Immature natural killer cell (primary cell): ENCODE measurements around the gene FARP2. TPM values are rescaled to one million over a fixed set of nuclear protein-coding genes. Genes with fewer than 3 reads are reported as not detected.

Source experiments
- DNase-seq, 3 donors: peaks; one replicate each; pipeline ENCODE4 v3.0.0; 2022; ENCODE audit warnings: mixed read lengths in 1 of 3
- H3K27ac Mint-ChIP-seq, 6 donors: one replicate each; pipeline ENCODE4 v1.8.0; 2020; ENCODE audit warnings: mixed read lengths in 6 of 6, mild to moderate bottlenecking in 5 of 6, inconsistent platforms in 4 of 6, moderate library complexity in 3 of 6
- H3K27me3 Mint-ChIP-seq, 3 donors: one replicate each; pipeline ENCODE4 v1.8.0; 2020 to 2021; ENCODE audit warnings: low read depth in 3 of 3, mild to moderate bottlenecking in 3 of 3, mixed read lengths in 3 of 3, moderate library complexity in 3 of 3, inconsistent platforms in 1 of 3
- H3K36me3 Mint-ChIP-seq, 3 donors: one replicate each; pipeline ENCODE4 v1.8.0; 2020; ENCODE audit warnings: mixed read lengths in 3 of 3, inconsistent platforms in 2 of 3, mild to moderate bottlenecking in 2 of 3
- H3K4me1 Mint-ChIP-seq, 2 donors: one replicate each; pipeline ENCODE4 v1.8.0; 2020; ENCODE audit warnings: inconsistent platforms in 2 of 2, mild to moderate bottlenecking in 2 of 2, mixed read lengths in 2 of 2, moderate library complexity in 1 of 2
- H3K4me3 Mint-ChIP-seq, 5 donors: one replicate each; pipeline ENCODE4 v1.8.0; 2020; ENCODE audit warnings: mild to moderate bottlenecking in 5 of 5, mixed read lengths in 5 of 5, inconsistent platforms in 3 of 5, moderate library complexity in 3 of 5
- H3K9me3 Mint-ChIP-seq, 6 donors: one replicate each; pipeline ENCODE4 v1.8.0; 2020; ENCODE audit warnings: mild to moderate bottlenecking in 6 of 6, mixed read lengths in 6 of 6, inconsistent platforms in 4 of 6, moderate library complexity in 3 of 6
- polyA plus RNA-seq, 3 donors: library from polyadenylated mRNA; unstranded; fragments of 300-500 nt; fragmentation: Illumina TruSeq; gene quantifications; one replicate each; pipeline ENCODE4 v1.2.3, GENCODE V29; 2021

The FARP2 gene, protein sequence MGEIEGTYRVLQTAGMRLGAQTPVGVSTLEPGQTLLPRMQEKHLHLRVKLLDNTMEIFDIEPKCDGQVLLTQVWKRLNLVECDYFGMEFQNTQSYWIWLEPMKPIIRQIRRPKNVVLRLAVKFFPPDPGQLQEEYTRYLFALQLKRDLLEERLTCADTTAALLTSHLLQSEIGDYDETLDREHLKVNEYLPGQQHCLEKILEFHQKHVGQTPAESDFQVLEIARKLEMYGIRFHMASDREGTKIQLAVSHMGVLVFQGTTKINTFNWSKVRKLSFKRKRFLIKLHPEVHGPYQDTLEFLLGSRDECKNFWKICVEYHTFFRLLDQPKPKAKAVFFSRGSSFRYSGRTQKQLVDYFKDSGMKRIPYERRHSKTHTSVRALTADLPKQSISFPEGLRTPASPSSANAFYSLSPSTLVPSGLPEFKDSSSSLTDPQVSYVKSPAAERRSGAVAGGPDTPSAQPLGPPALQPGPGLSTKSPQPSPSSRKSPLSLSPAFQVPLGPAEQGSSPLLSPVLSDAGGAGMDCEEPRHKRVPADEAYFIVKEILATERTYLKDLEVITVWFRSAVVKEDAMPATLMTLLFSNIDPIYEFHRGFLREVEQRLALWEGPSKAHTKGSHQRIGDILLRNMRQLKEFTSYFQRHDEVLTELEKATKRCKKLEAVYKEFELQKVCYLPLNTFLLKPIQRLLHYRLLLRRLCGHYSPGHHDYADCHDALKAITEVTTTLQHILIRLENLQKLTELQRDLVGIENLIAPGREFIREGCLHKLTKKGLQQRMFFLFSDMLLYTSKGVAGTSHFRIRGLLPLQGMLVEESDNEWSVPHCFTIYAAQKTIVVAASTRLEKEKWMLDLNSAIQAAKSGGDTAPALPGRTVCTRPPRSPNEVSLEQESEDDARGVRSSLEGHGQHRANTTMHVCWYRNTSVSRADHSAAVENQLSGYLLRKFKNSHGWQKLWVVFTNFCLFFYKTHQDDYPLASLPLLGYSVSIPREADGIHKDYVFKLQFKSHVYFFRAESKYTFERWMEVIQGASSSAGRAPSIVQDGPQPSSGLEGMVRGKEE
- polyA plus RNA-seq = 1 to 10 TPM; 5.3 to 8.3 (median 8.2) TPM

GRCh38 chr2:241355983-241356870 is at the start of gene FARP2:
FARP2 (plus strand) TSS chr2:241356285; CDS start chr2:241373108, 16,823 bp downstream.
- Mint-ChIP-seq H3K4me3 (peak within 1 kb of the TSS; percentile 87 to 92 (median 90)), H3K27me3 (peaks cover 0 to 4% (median 3%) of the 10 kb centered on the region in 3 donors), H3K9me3 (no peaks in the 10 kb centered on the region), H3K4me1 (peaks cover 10 to 11% of the 10 kb centered on the region in 2 donors), H3K27ac (peak within 1 kb of the TSS; percentile 70 to 97 (median 91)), H3K36me3 (peaks cover 9 to 16% (median 14%) of the 10 kb centered on the region in 3 donors)
- DNase-seq = peak; percentile 94 to 98 (median 97)

- Mint-ChIP-seq H3K27me3 (peaks cover 2 to 6% (median 5%) of the 10 kb centered on the region in 3 donors), H3K4me3 (no peak overlapping the region), H3K9me3 (no peaks in the 10 kb centered on the region), H3K36me3 (no peaks in the 10 kb centered on the region), H3K27ac (peak overlapping the region in 2 of 6 donors; percentile 7 to 17), H3K4me1 (peaks cover 69 to 85% of the 10 kb centered on the region in 2 donors)
- DNase-seq = no peak
Measured at GRCh38 chr2:241307055-241307454, 49.0 kb upstream of the FARP2 start.

DNA sequence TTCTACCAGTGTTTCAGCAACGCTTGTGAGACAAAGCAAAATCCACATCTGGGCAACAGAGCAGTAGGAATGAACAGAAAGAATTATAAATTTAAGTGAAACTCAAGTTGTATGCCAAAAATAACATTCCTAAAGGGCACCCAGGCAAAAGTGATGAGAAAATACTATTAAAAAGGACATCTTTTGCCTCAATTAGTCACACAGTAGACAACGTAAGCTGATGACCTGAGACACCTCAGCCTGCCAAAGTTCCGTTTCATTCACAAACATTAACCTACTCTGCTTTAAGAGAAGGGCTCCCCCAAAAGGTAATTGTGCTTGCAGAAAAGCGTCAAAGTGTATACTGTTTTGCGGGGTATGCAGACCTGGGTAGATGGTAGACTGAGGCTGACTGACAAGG is 47.8 kb upstream of the FARP2 start:
- DNase-seq = no peak
- H3K9me3 Mint-ChIP-seq = no peaks in the 10 kb centered on the region
- no peak overlapping the region for H3K4me3 Mint-ChIP-seq
- peak overlapping the region; percentile 70 to 94 (median 88) for H3K27ac Mint-ChIP-seq
- H3K27me3 Mint-ChIP-seq = peaks cover 2 to 6% (median 5%) of the 10 kb centered on the region in 3 donors
- H3K4me1 Mint-ChIP-seq = peaks cover 65 to 76% of the 10 kb centered on the region in 2 donors
- no peaks in the 10 kb centered on the region for H3K36me3 Mint-ChIP-seq

- peak overlapping the region; percentile 70 to 94 (median 88) for H3K27ac Mint-ChIP-seq
- H3K4me3 Mint-ChIP-seq = peak overlapping the region in 2 of 5 donors; percentile 3 to 57
- peaks cover 2 to 6% (median 5%) of the 10 kb centered on the region in 3 donors for H3K27me3 Mint-ChIP-seq
- peaks cover 68 to 74% of the 10 kb centered on the region in 2 donors for H3K4me1 Mint-ChIP-seq
- no peak for DNase-seq
- H3K36me3 Mint-ChIP-seq = no peaks in the 10 kb centered on the region
- H3K9me3 Mint-ChIP-seq = no peaks in the 10 kb centered on the region
Measured at GRCh38 chr2:241308832-241309500, 47.1 kb upstream of the FARP2 start.

DNA sequence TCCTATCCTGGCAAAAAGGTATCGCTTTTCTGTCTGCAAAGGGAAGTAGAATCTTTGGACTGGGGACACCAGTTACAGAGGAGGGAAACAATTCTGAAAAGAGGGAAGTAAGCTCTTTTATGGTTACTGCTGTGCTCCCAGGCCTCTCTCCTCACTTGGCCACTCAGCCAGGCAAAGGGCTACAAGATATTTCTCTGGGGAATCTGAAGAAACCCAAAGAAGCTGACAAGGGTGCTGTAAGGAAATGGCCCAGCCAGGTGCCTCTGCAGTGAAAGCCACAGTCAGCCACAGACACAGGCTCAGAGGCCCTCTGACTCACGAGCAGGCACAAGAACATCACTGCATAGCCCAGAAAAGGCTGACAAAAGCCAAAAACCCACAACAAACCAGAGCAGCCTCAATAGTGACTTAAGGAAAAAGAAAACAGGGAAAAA is 46.4 kb upstream of the FARP2 start:
- peaks cover 70 to 74% of the 10 kb centered on the region in 2 donors for H3K4me1 Mint-ChIP-seq
- H3K9me3 Mint-ChIP-seq = no peaks in the 10 kb centered on the region
- peak; percentile 44 to 49 (median 44) for DNase-seq

GRCh38 chr2:241310917-241311566 is 45.0 kb upstream of the FARP2 start:
- DNase-seq = no peak
- H3K4me1 Mint-ChIP-seq = peaks cover 56 to 63% of the 10 kb centered on the region in 2 donors
- peaks cover 7 to 14% (median 10%) of the 10 kb centered on the region in 3 donors for H3K27me3 Mint-ChIP-seq
- no peaks in the 10 kb centered on the region for H3K36me3 Mint-ChIP-seq
- H3K27ac Mint-ChIP-seq = peak overlapping the region; percentile 2 to 78 (median 42)
- no peak overlapping the region for H3K4me3 Mint-ChIP-seq
- H3K9me3 Mint-ChIP-seq = no peaks in the 10 kb centered on the region

More for the DNA sequence above, 46.4 kb upstream of the FARP2 start:
- H3K4me3 Mint-ChIP-seq = peak overlapping the region in 4 of 5 donors; percentile 31 to 57 (median 37)
- no peaks in the 10 kb centered on the region for H3K36me3 Mint-ChIP-seq
- H3K27ac Mint-ChIP-seq = peak overlapping the region; percentile 70 to 94 (median 88)
- H3K27me3 Mint-ChIP-seq = peaks cover 2 to 9% (median 6%) of the 10 kb centered on the region in 3 donors

DNA sequence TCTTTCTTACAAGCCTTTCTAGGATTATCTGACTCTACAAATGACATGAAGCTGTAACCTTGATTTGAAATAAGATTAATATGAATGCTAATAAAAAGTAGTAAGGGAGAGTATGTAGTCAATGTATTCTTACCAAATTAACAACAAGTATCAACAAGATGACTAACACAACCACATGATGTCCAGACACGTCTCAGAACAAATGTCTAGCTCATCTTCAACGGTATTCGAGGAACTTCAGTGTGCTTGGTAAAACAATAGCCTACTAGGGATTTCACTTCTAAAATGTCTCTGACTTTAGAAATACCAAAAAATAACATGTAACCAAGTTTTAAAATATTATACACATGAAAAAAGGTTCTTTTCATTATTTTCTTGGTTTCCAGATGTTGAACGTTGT is 44.0 kb upstream of the FARP2 start:
- no peaks in the 10 kb centered on the region for H3K36me3 Mint-ChIP-seq

GRCh38 chr2:241313543-241314095 is 42.5 kb upstream of the FARP2 start:
- peaks cover 14 to 22% (median 15%) of the 10 kb centered on the region in 3 donors for H3K27me3 Mint-ChIP-seq
- H3K36me3 Mint-ChIP-seq = no peaks in the 10 kb centered on the region
- DNase-seq = no peak
- peak overlapping the region; percentile 93 to 100 (median 96) for H3K27ac Mint-ChIP-seq
- H3K4me1 Mint-ChIP-seq = peaks cover 67 to 73% of the 10 kb centered on the region in 2 donors
- H3K4me3 Mint-ChIP-seq = peak overlapping the region; percentile 85 to 100 (median 98)
- no peaks in the 10 kb centered on the region for H3K9me3 Mint-ChIP-seq

More for the DNA sequence above, 44.0 kb upstream of the FARP2 start:
- Mint-ChIP-seq H3K27ac (peak overlapping the region in 3 of 6 donors; percentile 6 to 82 (median 18)), H3K4me3 (no peak overlapping the region), H3K4me1 (peaks cover 60 to 72% of the 10 kb centered on the region in 2 donors), H3K9me3 (no peaks in the 10 kb centered on the region), H3K27me3 (peaks cover 14 to 22% (median 15%) of the 10 kb centered on the region in 3 donors)
- DNase-seq = no peak

GRCh38 chr2:241314226-241315092 is 41.6 kb upstream of the FARP2 start:
- Mint-ChIP-seq H3K27ac (peak overlapping the region; percentile 93 to 100 (median 96)), H3K9me3 (no peaks in the 10 kb centered on the region), H3K4me3 (peak overlapping the region; percentile 85 to 100 (median 98)), H3K27me3 (peaks cover 14 to 22% (median 15%) of the 10 kb centered on the region in 3 donors), H3K4me1 (peaks cover 66 to 73% of the 10 kb centered on the region in 2 donors), H3K36me3 (no peaks in the 10 kb centered on the region)
- DNase-seq = peak in 1 of 3 donors; percentile 12

- Mint-ChIP-seq H3K4me3 (peak within 1 kb of the TSS; percentile 95 to 100 (median 98)), H3K27ac (peak within 1 kb of the TSS; percentile 96 to 100 (median 99)), H3K9me3 (no peaks in the 10 kb centered on the region), H3K4me1 (peaks cover 67 to 73% of the 10 kb centered on the region in 2 donors), H3K27me3 (peaks cover 14 to 22% (median 15%) of the 10 kb centered on the region in 3 donors), H3K36me3 (peaks cover 0 to 4% (median 0%) of the 10 kb centered on the region in 3 donors)
- peak; percentile 100 for DNase-seq
Measured at GRCh38 chr2:241315093-241315878, 40.8 kb upstream of the FARP2 start, which contains the start of gene HDLBP. HDLBP (minus strand) TSS chr2:241315672; CDS start chr2:241266869, 48,803 bp downstream.
